ENCODE data around the gene ABCE1.
A peak's percentile ranks its signal among the peaks of the same experiment; 100 is the strongest.

Gene ABCE1

DNA sequence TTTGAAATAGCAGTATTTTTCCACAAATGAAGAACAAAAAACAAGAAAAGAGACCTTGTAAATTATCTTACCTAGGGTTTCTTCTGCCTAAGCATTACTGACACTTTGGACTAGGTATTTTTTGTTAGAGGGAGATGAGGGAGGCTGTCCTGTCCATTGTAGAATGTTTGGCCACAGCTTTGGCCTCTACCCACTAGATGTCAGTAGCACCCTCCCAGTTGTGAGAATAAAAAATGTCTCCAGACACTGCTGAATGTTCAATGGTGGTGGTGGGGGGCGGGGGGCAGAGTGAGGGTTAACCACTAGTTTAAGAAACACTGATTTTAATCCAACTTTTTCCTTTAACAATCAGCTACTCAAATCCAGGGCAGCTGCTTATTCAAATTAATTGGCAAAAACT, 56.5 kb downstream of the ABCE1 start:
- Histone ChIP-seq H3K36me3 (replicated peaks; ENCODE audit: low read depth, low read length) (peaks cover 65% of the 10 kb centered on the region), H3K27me3 (ENCODE audit: low read depth, low read length) (no peaks in the 10 kb centered on the region), H4K20me1 (ENCODE audit: insufficient read depth, low read length) (peaks cover 8% of the 10 kb centered on the region; the same call in 1 of the 2 replicates), H3K9me3 (ENCODE audit: insufficient read depth, low read length) (no peaks in the 10 kb centered on the region), H3K4me3 (ENCODE audit: low read length) (no peak overlapping the region), H2AFZ (ENCODE audit: low read depth, low read length) (no peak overlapping the region), H3K4me1 (ENCODE audit: low read length) (peaks cover 6% of the 10 kb centered on the region), H3K79me2 (ENCODE audit: low read length) (peaks cover 20% of the 10 kb centered on the region), H3K27ac (ENCODE audit: low read length) (no peak overlapping the region), H3K9ac (ENCODE audit: low read length) (no peak overlapping the region), H3K4me2 (ENCODE audit: low read length) (no peak overlapping the region)
- no peak for TF ChIP-seq EZH2phosphoT487 (IDR thresholded peaks at IDR 0.05; ENCODE audit: low read depth)
- TF ChIP-seq, protein P1, sequence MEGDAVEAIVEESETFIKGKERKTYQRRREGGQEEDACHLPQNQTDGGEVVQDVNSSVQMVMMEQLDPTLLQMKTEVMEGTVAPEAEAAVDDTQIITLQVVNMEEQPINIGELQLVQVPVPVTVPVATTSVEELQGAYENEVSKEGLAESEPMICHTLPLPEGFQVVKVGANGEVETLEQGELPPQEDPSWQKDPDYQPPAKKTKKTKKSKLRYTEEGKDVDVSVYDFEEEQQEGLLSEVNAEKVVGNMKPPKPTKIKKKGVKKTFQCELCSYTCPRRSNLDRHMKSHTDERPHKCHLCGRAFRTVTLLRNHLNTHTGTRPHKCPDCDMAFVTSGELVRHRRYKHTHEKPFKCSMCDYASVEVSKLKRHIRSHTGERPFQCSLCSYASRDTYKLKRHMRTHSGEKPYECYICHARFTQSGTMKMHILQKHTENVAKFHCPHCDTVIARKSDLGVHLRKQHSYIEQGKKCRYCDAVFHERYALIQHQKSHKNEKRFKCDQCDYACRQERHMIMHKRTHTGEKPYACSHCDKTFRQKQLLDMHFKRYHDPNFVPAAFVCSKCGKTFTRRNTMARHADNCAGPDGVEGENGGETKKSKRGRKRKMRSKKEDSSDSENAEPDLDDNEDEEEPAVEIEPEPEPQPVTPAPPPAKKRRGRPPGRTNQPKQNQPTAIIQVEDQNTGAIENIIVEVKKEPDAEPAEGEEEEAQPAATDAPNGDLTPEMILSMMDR (IDR thresholded peaks at IDR 0.05; ENCODE audit: low read depth, low read length) = peak; percentile 67

DNA sequence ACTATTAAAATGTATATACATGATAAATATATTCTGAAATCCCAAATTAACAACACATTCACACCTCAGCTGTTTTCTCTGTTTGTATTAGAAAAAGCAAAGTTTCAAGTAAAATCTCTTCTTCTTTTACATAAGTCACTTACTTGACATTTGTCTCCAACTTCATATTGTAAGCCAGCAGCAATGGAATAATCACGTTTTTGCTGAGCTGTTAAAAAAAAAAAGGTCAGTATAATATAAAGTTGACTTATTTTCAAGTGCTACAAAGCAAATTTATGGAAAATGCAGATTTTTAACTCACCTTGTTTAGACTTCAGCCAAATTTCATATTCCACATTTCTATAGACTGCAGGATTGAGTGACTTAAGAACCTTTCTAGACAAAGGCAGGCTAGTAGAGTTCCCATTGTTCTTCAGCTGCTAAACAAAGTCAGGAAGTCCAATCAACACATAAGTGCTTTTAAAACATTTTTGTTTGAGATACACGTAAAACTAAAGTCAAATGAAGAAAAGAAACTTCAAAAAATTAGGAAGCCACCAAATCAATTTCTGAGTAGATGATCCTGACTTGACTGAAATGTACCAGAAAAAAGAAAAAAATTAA, 57.3 kb downstream of the ABCE1 start:
- Histone ChIP-seq H3K9me3 (ENCODE audit: insufficient read depth, low read length) (no peaks in the 10 kb centered on the region), H3K79me2 (ENCODE audit: low read length) (peaks cover 26% of the 10 kb centered on the region), H3K4me1 (ENCODE audit: low read length) (peaks cover 14% of the 10 kb centered on the region), H3K36me3 (replicated peaks; ENCODE audit: low read depth, low read length) (peaks cover 61% of the 10 kb centered on the region), H3K9ac (ENCODE audit: low read length) (no peak overlapping the region), H3K27ac (ENCODE audit: low read length) (no peak overlapping the region), H3K4me3 (ENCODE audit: low read length) (no peak overlapping the region), H2AFZ (ENCODE audit: low read depth, low read length) (no peak overlapping the region), H3K27me3 (ENCODE audit: low read depth, low read length) (no peaks in the 10 kb centered on the region), H3K4me2 (ENCODE audit: low read length) (no peak overlapping the region), H4K20me1 (ENCODE audit: insufficient read depth, low read length) (peaks cover 16% of the 10 kb centered on the region; the same call in 1 of the 2 replicates)
- TF ChIP-seq EZH2phosphoT487 (IDR thresholded peaks at IDR 0.05; ENCODE audit: low read depth) = no peak
- TF ChIP-seq, protein P1 (IDR thresholded peaks at IDR 0.05; ENCODE audit: low read depth, low read length) = no peak

DNA sequence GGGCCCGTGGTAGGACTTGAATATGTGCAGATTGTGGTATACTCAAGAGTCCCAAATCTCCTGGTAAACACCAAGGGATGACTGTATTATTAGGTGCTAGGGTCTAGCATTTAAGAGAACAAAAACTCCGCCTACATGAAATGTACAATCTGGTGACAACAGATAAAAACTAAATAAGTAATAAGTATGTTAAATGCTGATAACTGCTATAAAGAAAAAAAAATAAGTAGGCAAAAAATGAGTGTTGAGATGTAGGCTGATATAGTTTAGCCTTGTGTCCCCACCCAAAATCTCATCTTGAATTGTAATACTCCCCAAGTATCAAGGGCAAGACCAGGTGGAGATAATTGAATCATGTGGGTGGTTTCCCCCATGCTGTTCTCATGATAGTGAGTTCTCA, 58.9 kb downstream of the ABCE1 start:
- Histone ChIP-seq H3K36me3 (replicated peaks; ENCODE audit: low read depth, low read length) (peaks cover 59% of the 10 kb centered on the region), H3K9me3 (ENCODE audit: insufficient read depth, low read length) (no peaks in the 10 kb centered on the region), H3K4me1 (ENCODE audit: low read length) (peaks cover 16% of the 10 kb centered on the region), H2AFZ (ENCODE audit: low read depth, low read length) (no peak overlapping the region), H3K79me2 (ENCODE audit: low read length) (peaks cover 39% of the 10 kb centered on the region), H3K27me3 (ENCODE audit: low read depth, low read length) (no peaks in the 10 kb centered on the region), H3K27ac (ENCODE audit: low read length) (no peak overlapping the region), H3K4me2 (ENCODE audit: low read length) (no peak overlapping the region), H3K9ac (ENCODE audit: low read length) (no peak overlapping the region), H4K20me1 (ENCODE audit: insufficient read depth, low read length) (peaks cover 19% of the 10 kb centered on the region; the same call in 1 of the 2 replicates), H3K4me3 (ENCODE audit: low read length) (no peak overlapping the region)
- TF ChIP-seq EZH2phosphoT487 (IDR thresholded peaks at IDR 0.05; ENCODE audit: low read depth) = no peak
- TF ChIP-seq, protein P1 (IDR thresholded peaks at IDR 0.05; ENCODE audit: low read depth, low read length) = no peak

DNA sequence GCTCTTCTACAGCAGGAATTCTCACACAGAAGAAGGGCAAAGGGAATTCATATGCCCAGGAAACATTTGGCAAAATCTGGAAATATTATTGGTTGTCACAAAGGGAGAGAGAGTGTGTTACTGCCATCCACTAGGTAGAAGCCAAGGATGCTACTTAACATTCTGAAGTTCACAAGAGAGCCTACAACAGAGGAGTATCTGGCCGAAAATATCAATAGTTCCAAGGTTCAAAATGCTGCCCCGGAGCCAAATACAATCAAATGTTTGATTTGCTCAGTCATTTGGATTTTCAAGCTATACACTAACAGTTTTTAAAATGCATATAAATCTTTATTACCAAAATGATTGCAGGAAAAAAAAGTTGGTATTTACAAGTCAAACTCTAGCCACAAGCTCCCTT, 63.4 kb downstream of the ABCE1 start:
- H3K27ac ChIP-seq (ENCODE audit: low read length) = no peak overlapping the region
- H3K9ac ChIP-seq (ENCODE audit: low read length) = no peak overlapping the region
- no peak overlapping the region for H2AFZ ChIP-seq (ENCODE audit: low read depth, low read length)
- H4K20me1 ChIP-seq (ENCODE audit: insufficient read depth, low read length) = peaks cover 19% of the 10 kb centered on the region; the same call in 1 of the 2 replicates
- H3K27me3 ChIP-seq (ENCODE audit: low read depth, low read length) = no peaks in the 10 kb centered on the region
- TF ChIP-seq, protein P1 (IDR thresholded peaks at IDR 0.05; ENCODE audit: low read depth, low read length) = no peak
- TF ChIP-seq EZH2phosphoT487 (IDR thresholded peaks at IDR 0.05; ENCODE audit: low read depth) = no peak
- H3K9me3 ChIP-seq (ENCODE audit: insufficient read depth, low read length) = no peaks in the 10 kb centered on the region
- H3K4me2 ChIP-seq (ENCODE audit: low read length) = no peak overlapping the region
- H3K4me1 ChIP-seq (ENCODE audit: low read length) = peaks cover 16% of the 10 kb centered on the region
- H3K79me2 ChIP-seq (ENCODE audit: low read length) = peaks cover 47% of the 10 kb centered on the region
- H3K4me3 ChIP-seq (ENCODE audit: low read length) = no peak overlapping the region
- H3K36me3 ChIP-seq (replicated peaks; ENCODE audit: low read depth, low read length) = peaks cover 38% of the 10 kb centered on the region
